K562 (cell line): ENCODE results near the gene BCL7C. TPM values are rescaled to one million over a fixed set of nuclear protein-coding genes. Genes with fewer than 3 reads are reported as not detected.

Experiments used
- ATF4 ChIP-seq: fragments of 450-650 bp; formaldehyde crosslinking; IDR thresholded peaks from 2 replicates; pipeline ENCODE4 v1.4.0; 2022; ENCODE audit warnings: mild to moderate bottlenecking, moderate library complexity
- CEBPB ChIP-seq: fragments of 450-650 bp; IDR thresholded peaks from 2 replicates; pipeline ENCODE4 v1.6.1; 2016; ENCODE audit warnings: missing genetic modification characterization, missing compliant biosample characterization
- E2F3 ChIP-seq: fragments of 250-450 bp; sonication (Bioruptor Pico); IDR thresholded peaks from 2 replicates; pipeline ENCODE4 v1.4.0; 2020; ENCODE audit warnings: mild to moderate bottlenecking
- ETS2 ChIP-seq: IDR thresholded peaks from 2 replicates; pipeline ENCODE4 v1.6.1; 2016; ENCODE audit warnings: borderline replicate concordance, missing genetic modification characterization, mild to moderate bottlenecking, moderate library complexity, missing compliant biosample characterization; ENCODE audit not compliant: poor library complexity, severe bottlenecking
- HDAC6 ChIP-seq: IDR thresholded peaks from 2 replicates; pipeline ENCODE4 v1.6.1; 2012; ENCODE audit warnings: low read depth, mild to moderate bottlenecking, control low read depth, inconsistent platforms, low read length, moderate library complexity
- HMGXB4 ChIP-seq: sonication (generic); formaldehyde crosslinking; IDR thresholded peaks from 2 replicates; pipeline ENCODE4 v1.8.1; 2023; ENCODE audit warnings: mild to moderate bottlenecking, missing genetic modification reagents
- HNRNPL ChIP-seq: fragments of 200-400 bp; formaldehyde crosslinking; IDR thresholded peaks from 2 replicates; pipeline ENCODE4 v1.6.1; 2017; ENCODE audit warnings: low read depth, mild to moderate bottlenecking, low read length
- KDM2B ChIP-seq: fragments of 250-450 bp; sonication (Bioruptor Pico); IDR thresholded peaks from 2 replicates; pipeline ENCODE4 v1.8.0; 2021; ENCODE audit warnings: mild to moderate bottlenecking, moderate library complexity
- L3MBTL2 ChIP-seq: fragments of 450-650 bp; IDR thresholded peaks from 2 replicates; pipeline ENCODE4 v1.6.1; 2016; ENCODE audit warnings: mild to moderate bottlenecking, moderate library complexity
- MEIS2 ChIP-seq: fragments of 450-650 bp; IDR thresholded peaks from 2 replicates; pipeline ENCODE4 v1.6.1; 2014; ENCODE audit warnings: mild to moderate bottlenecking; ENCODE audit not compliant: partially characterized antibody
- MYNN ChIP-seq, 2 experiments: sonication (generic); formaldehyde crosslinking in 1 of 2; IDR thresholded peaks; 2 replicates each; pipeline versions ENCODE4 v1.5.0 to v1.6.1; 2016 to 2020; ENCODE audit warnings: antibody characterized with exemption in 1 of 2, missing genetic modification reagents in 1 of 2
- NFIC ChIP-seq: fragments of 450-650 bp; IDR thresholded peaks from 2 replicates; pipeline ENCODE4 v1.6.1; 2017; ENCODE audit warnings: mild to moderate bottlenecking, inconsistent platforms
- NR2F6 ChIP-seq: fragments of 450-650 bp; formaldehyde crosslinking; IDR thresholded peaks from 2 replicates; pipeline ENCODE4 v1.4.0; 2020; ENCODE audit warnings: mild to moderate bottlenecking
- PHF20 ChIP-seq: fragments of 450-650 bp; IDR thresholded peaks from 2 replicates; pipeline ENCODE4 v1.6.1; 2018; ENCODE audit not compliant: partially characterized antibody
- PKNOX1 ChIP-seq: fragments of 450-650 bp; IDR thresholded peaks from 2 replicates; pipeline ENCODE4 v1.6.1; 2016
- RBFOX2 ChIP-seq: fragments of 200-400 bp; formaldehyde crosslinking; IDR thresholded peaks from 2 replicates; pipeline ENCODE4 v1.6.1; 2017; ENCODE audit warnings: low read depth, mild to moderate bottlenecking, low read length, moderate library complexity
- SIN3A ChIP-seq, 2 experiments: fragments of 150-350 bp in 1 of 2; IDR thresholded peaks; 2 replicates each; pipeline ENCODE4 v1.6.1; 2011 to 2016; ENCODE audit warnings: borderline replicate concordance in 2 of 2, low read depth in 2 of 2, low read length in 2 of 2, mild to moderate bottlenecking in 2 of 2, moderate library complexity in 2 of 2; ENCODE audit not compliant: control insufficient read depth in 1 of 2
- TBP ChIP-seq: optimal IDR thresholded peaks from 2 replicates; pipeline ENCODE3; 2011; ENCODE audit warnings: low read depth, low read length, improper control_type of control experiment
- XRCC3 ChIP-seq: fragments of 450-650 bp; IDR thresholded peaks from 2 replicates; pipeline ENCODE4 v1.6.1; 2017; ENCODE audit warnings: mild to moderate bottlenecking, moderate library complexity
- ZC3H4 ChIP-seq: sonication (generic); formaldehyde crosslinking; IDR thresholded peaks from 2 replicates; pipeline ENCODE4 v1.9.0; 2021; ENCODE audit warnings: missing genetic modification reagents, borderline replicate concordance
- ZNF184 ChIP-seq: sonication (generic); formaldehyde crosslinking; IDR thresholded peaks from 2 replicates; pipeline ENCODE4 v1.5.0; 2020; ENCODE audit warnings: missing genetic modification reagents
- ZNF3 ChIP-seq: fragments of 250-450 bp; sonication (Bioruptor Pico); IDR thresholded peaks from 2 replicates; pipeline ENCODE4 v1.5.0; 2021; ENCODE audit warnings: mild to moderate bottlenecking, moderate library complexity
- ZNF398 ChIP-seq: fragments of 250-450 bp; sonication (Bioruptor Pico); IDR thresholded peaks from 2 replicates; pipeline ENCODE4 v1.8.0; 2021; ENCODE audit warnings: moderate library complexity, mild to moderate bottlenecking, inconsistent platforms
- ZNF408 ChIP-seq: fragments of 250-450 bp; sonication (Bioruptor Pico); IDR thresholded peaks from 2 replicates; pipeline ENCODE4 v1.4.0; 2020; ENCODE audit warnings: low read depth, mild to moderate bottlenecking, moderate library complexity
- ZZZ3 ChIP-seq: fragments of 450-650 bp; IDR thresholded peaks from 2 replicates; pipeline ENCODE4 v1.6.1; 2016; ENCODE audit warnings: antibody characterized with exemption, mild to moderate bottlenecking, moderate library complexity
- polyA plus RNA-seq, 8 experiments: library from polyadenylated mRNA; depleted of rRNA in 4 of 8; stranded (reverse) in 5 of 8; unstranded in 3 of 8; fragments of >200 nt; fragmentation: Nextera tagmentation in 2 of 8; fragmentation: Illumina TruSeq in 1 of 8; extraction: Ambion mirVana in 2 of 8; extraction: Trizol in 1 of 8; gene quantifications; 2 replicates each; pipeline versions ENCODE4 v1.2.1 to v1.2.3, GENCODE V29; 2011 to 2014; ENCODE audit warnings: inconsistent platforms in 1 of 8, missing spikeins in 1 of 8
- total RNA-seq, 7 experiments: library from RNA; depleted of rRNA in 6 of 7; stranded (reverse); fragments of >200 nt in 6 of 7; fragmentation: Illumina TruSeq in 2 of 7; extraction: Trizol in 2 of 7; gene quantifications; 2 replicates each; pipeline versions ENCODE4 v1.2.1 to v1.2.3, GENCODE V29; 2011 to 2021; ENCODE audit warnings: low replicate concordance in 1 of 7

The BCL7C gene
- total and polyA plus RNA-seq, 9 of the 15 experiments (the other 6 are each of a cell fraction or from before 2014, with no cell fraction given): 1.7 to 85.8 (median 19.6) TPM

GRCh38 chr16:30923554-30924075, 29.7 kb upstream of the BCL7C start, which contains the start of gene FBXL19 (continued):
- TF ChIP-seq HMGXB4 (CRISPR knock-in tag): no peak
- TF ChIP-seq ATF4 (CRISPR knock-in tag): no peak
- no peak for TF ChIP-seq TBP
- no peak for TF ChIP-seq MYNN (IDR thresholded peaks at IDR 0.05)
- no peak for TF ChIP-seq MYNN (CRISPR knock-in tag; IDR thresholded peaks at IDR 0.05)
- TF ChIP-seq NFIC: no peak
- no peak for TF ChIP-seq E2F3
- TF ChIP-seq SIN3A (IDR thresholded peaks at IDR 0.05; ENCODE audit: borderline replicate concordance in 2 of 2, control insufficient read depth in 1 of 2, low read depth in 2 of 2, low read length in 2 of 2): peak in 1 of 2 experiments; percentile 36; a peak in 1 of 4 replicates
- TF ChIP-seq L3MBTL2: no peak
- TF ChIP-seq KDM2B (CRISPR knock-in tag): no peak
- TF ChIP-seq HNRNPL: no peak
- TF ChIP-seq ZNF408: no peak
- TF ChIP-seq XRCC3: no peak
- no peak for TF ChIP-seq ZC3H4 (CRISPR knock-in tag)
- TF ChIP-seq ZNF184: no peak
- no peak for TF ChIP-seq NR2F6 (CRISPR knock-in tag)
- TF ChIP-seq ETS2 (tag): no peak
- no peak for TF ChIP-seq MEIS2
- TF ChIP-seq HDAC6: no peak
- TF ChIP-seq ZZZ3: no peak
- no peak for TF ChIP-seq CEBPB
- TF ChIP-seq ZNF3 (CRISPR knock-in tag): no peak
- no peak for TF ChIP-seq PHF20
- TF ChIP-seq RBFOX2: no peak
- TF ChIP-seq ZNF398 (CRISPR knock-in tag): no peak
- no peak for TF ChIP-seq PKNOX1
